Mucosa of rectum (tissue), 2 donors: Measurements from ENCODE around the gene ATP7B.

Experiments
- H3K27ac ChIP-seq, 2 donors: one replicate each; pipeline ENCODE4 v1.7.0; 2013; ENCODE audit warnings: inconsistent platforms in 2 of 2, low read depth in 2 of 2, low read length in 2 of 2
- H3K27me3 ChIP-seq, 2 donors: one replicate each; pipeline ENCODE4 v1.7.0; 2013; ENCODE audit warnings: low read length in 2 of 2; ENCODE audit not compliant: control insufficient read depth in 2 of 2, insufficient read depth in 2 of 2
- H3K36me3 ChIP-seq, 2 donors: one replicate each; pipeline ENCODE4 v1.7.0; 2013; ENCODE audit warnings: low read length in 2 of 2; ENCODE audit not compliant: control insufficient read depth in 2 of 2, insufficient read depth in 2 of 2
- H3K4me1 ChIP-seq, 2 donors: one replicate each; pipeline ENCODE4 v1.7.0; 2013; ENCODE audit warnings: low read length in 2 of 2, mild to moderate bottlenecking in 1 of 2; ENCODE audit not compliant: control insufficient read depth in 2 of 2, insufficient read depth in 2 of 2
- H3K4me3 ChIP-seq, 2 donors: one replicate each; pipeline ENCODE4 v1.7.0; 2013; ENCODE audit warnings: low read length in 2 of 2
- H3K9ac ChIP-seq, 2 donors: one replicate each; pipeline ENCODE4 v1.7.0; 2013; ENCODE audit warnings: low read length in 2 of 2, low read depth in 1 of 2, mild to moderate bottlenecking in 1 of 2
- H3K9me3 ChIP-seq, 2 donors: one replicate each; pipeline ENCODE4 v1.7.0; 2013; ENCODE audit warnings: low read length in 2 of 2; ENCODE audit not compliant: control insufficient read depth in 2 of 2
- donor health status: healthy.
- donor health status: Normal muscosa, but diverticular disease.

The ATP7B gene

GRCh38 chr13:51937320-51938290 is 73.6 kb downstream of the ATP7B start:
- no peak overlapping the region for H3K9ac ChIP-seq
- H3K36me3 ChIP-seq, result peaks cover 9 to 12% of the 10 kb centered on the region in 2 donors
- peaks cover 9 to 10% of the 10 kb centered on the region in 2 donors for H3K4me1 ChIP-seq
- no peaks in the 10 kb centered on the region for H3K27me3 ChIP-seq
- no peaks in the 10 kb centered on the region for H3K9me3 ChIP-seq
- H3K4me3 ChIP-seq, result no peak overlapping the region
- no peak overlapping the region for H3K27ac ChIP-seq

- Histone ChIP-seq H3K27me3 (no peaks in the 10 kb centered on the region), H3K4me1 (peaks cover 0 to 2% of the 10 kb centered on the region in 2 donors), H3K36me3 (peaks cover 9 to 12% of the 10 kb centered on the region in 2 donors), H3K4me3 (no peak overlapping the region), H3K27ac (no peak overlapping the region), H3K9ac (no peak overlapping the region), H3K9me3 (no peaks in the 10 kb centered on the region)
Measured at GRCh38 chr13:51935326-51936171, 75.7 kb downstream of the ATP7B start.

- no peaks in the 10 kb centered on the region for H3K9me3 ChIP-seq
- H3K4me3 ChIP-seq, result no peak overlapping the region
- H3K27me3 ChIP-seq, result no peaks in the 10 kb centered on the region
- H3K4me1 ChIP-seq, result peaks cover 0 to 2% of the 10 kb centered on the region in 2 donors
- H3K36me3 ChIP-seq, result peaks cover 9 to 12% of the 10 kb centered on the region in 2 donors
- no peak overlapping the region for H3K9ac ChIP-seq
- H3K27ac ChIP-seq, result no peak overlapping the region
Measured at GRCh38 chr13:51934461-51935087, 76.7 kb downstream of the ATP7B start.

- Histone ChIP-seq H3K36me3 (peaks cover 9% of the 10 kb centered on the region in 2 donors), H3K4me3 (no peak overlapping the region), H3K27ac (no peak overlapping the region), H3K9ac (no peak overlapping the region), H3K9me3 (no peaks in the 10 kb centered on the region), H3K27me3 (no peaks in the 10 kb centered on the region), H3K4me1 (peaks cover 0 to 2% of the 10 kb centered on the region in 2 donors)
Measured at GRCh38 chr13:51933466-51934058, 77.7 kb downstream of the ATP7B start.

GRCh38 chr13:51932231-51932630 is 79.0 kb downstream of the ATP7B start:
- Histone ChIP-seq H3K4me1 (peaks cover 0 to 2% of the 10 kb centered on the region in 2 donors), H3K9me3 (no peaks in the 10 kb centered on the region), H3K36me3 (peaks cover 8 to 9% of the 10 kb centered on the region in 2 donors), H3K27ac (no peak overlapping the region), H3K9ac (no peak overlapping the region), H3K27me3 (no peaks in the 10 kb centered on the region), H3K4me3 (no peak overlapping the region)

GRCh38 chr13:51931606-51932005 is 79.6 kb downstream of the ATP7B start:
- H3K27me3 ChIP-seq, result no peaks in the 10 kb centered on the region
- H3K4me1 ChIP-seq, result peaks cover 0 to 2% of the 10 kb centered on the region in 2 donors
- H3K9ac ChIP-seq, result no peak overlapping the region
- no peaks in the 10 kb centered on the region for H3K9me3 ChIP-seq
- H3K4me3 ChIP-seq, result no peak overlapping the region
- no peak overlapping the region for H3K27ac ChIP-seq
- peaks cover 8 to 9% of the 10 kb centered on the region in 2 donors for H3K36me3 ChIP-seq

GRCh38 chr13:51929699-51930098 is 81.6 kb downstream of the ATP7B start:
- H3K27ac ChIP-seq, result no peak overlapping the region
- H3K4me1 ChIP-seq, result no peaks in the 10 kb centered on the region
- H3K9me3 ChIP-seq, result no peaks in the 10 kb centered on the region
- H3K4me3 ChIP-seq, result no peak overlapping the region
- H3K27me3 ChIP-seq, result no peaks in the 10 kb centered on the region
- H3K9ac ChIP-seq, result no peak overlapping the region
- H3K36me3 ChIP-seq, result peaks cover 3 to 9% of the 10 kb centered on the region in 2 donors

GRCh38 chr13:51928231-51928630 is 83.0 kb downstream of the ATP7B start:
- Histone ChIP-seq H3K9ac (no peak overlapping the region), H3K9me3 (no peaks in the 10 kb centered on the region), H3K4me1 (no peaks in the 10 kb centered on the region), H3K36me3 (no peaks in the 10 kb centered on the region), H3K4me3 (no peak overlapping the region), H3K27me3 (no peaks in the 10 kb centered on the region), H3K27ac (no peak overlapping the region)

- Histone ChIP-seq H3K36me3 (peaks cover 0 to 3% of the 10 kb centered on the region in 2 donors), H3K4me3 (no peak overlapping the region), H3K27ac (no peak overlapping the region), H3K9ac (no peak overlapping the region), H3K9me3 (no peaks in the 10 kb centered on the region), H3K27me3 (no peaks in the 10 kb centered on the region), H3K4me1 (no peaks in the 10 kb centered on the region)
Measured at GRCh38 chr13:51927129-51927528, 84.1 kb downstream of the ATP7B start.
